Mesenchymal stem cell (in vitro differentiated cells and primary cell): ENCODE results near the gene REV1.

Experiments
- DNase-seq: peaks from one replicate; pipeline ENCODE4 v3.0.0-alpha.2; 2013
- H2AFZ ChIP-seq: one replicate; pipeline ENCODE4 v1.6.1; 2013; ENCODE audit warnings: low read depth, mild to moderate bottlenecking, control low read depth, inconsistent platforms, low read length, moderate library complexity
- H2AK5ac ChIP-seq: 2 replicates; pipeline ENCODE4 v1.6.1; 2013; ENCODE audit warnings: low read length, moderate library complexity, mild to moderate bottlenecking, inconsistent platforms; ENCODE audit not compliant: severe bottlenecking
- H2BK120ac ChIP-seq: one replicate; pipeline ENCODE4 v1.6.1; 2013; ENCODE audit warnings: low read depth, mild to moderate bottlenecking, inconsistent platforms, low read length, moderate library complexity
- H2BK12ac ChIP-seq, 2 experiments: one replicate each; pipeline ENCODE4 v1.6.1; 2013; ENCODE audit warnings: inconsistent platforms in 2 of 2, low read length in 2 of 2, mild to moderate bottlenecking in 2 of 2, moderate library complexity in 2 of 2, control low read depth in 1 of 2
- H2BK15ac ChIP-seq: one replicate; pipeline ENCODE4 v1.6.1; 2013; ENCODE audit warnings: mild to moderate bottlenecking, low read depth, inconsistent platforms; ENCODE audit not compliant: poor library complexity, severe bottlenecking
- H2BK5ac ChIP-seq: 2 replicates; pipeline ENCODE4 v1.6.1; 2013; ENCODE audit warnings: low read depth, mild to moderate bottlenecking, low read length, control low read depth, inconsistent platforms; ENCODE audit not compliant: poor library complexity, severe bottlenecking
- H3K14ac ChIP-seq, 2 experiments: one replicate each; pipeline ENCODE4 v1.6.1; 2013; ENCODE audit warnings: inconsistent platforms in 2 of 2, low read length in 2 of 2, control low read depth in 1 of 2, mild to moderate bottlenecking in 1 of 2, moderate library complexity in 1 of 2
- H3K18ac ChIP-seq, 2 experiments: one replicate each; pipeline ENCODE4 v1.6.1; 2013; ENCODE audit warnings: inconsistent platforms in 2 of 2, low read length in 2 of 2, control low read depth in 1 of 2, low read depth in 1 of 2, mild to moderate bottlenecking in 1 of 2
- H3K23ac ChIP-seq, 2 experiments: one replicate each; pipeline ENCODE4 v1.6.1; 2013; ENCODE audit warnings: inconsistent platforms in 2 of 2, low read length in 2 of 2, mild to moderate bottlenecking in 2 of 2, moderate library complexity in 2 of 2, control low read depth in 1 of 2
- H3K27ac ChIP-seq: 2 replicates; pipeline ENCODE4 v1.5.1; 2013; ENCODE audit warnings: mild to moderate bottlenecking, moderate library complexity, low read length, control low read depth, inconsistent platforms; ENCODE audit not compliant: poor library complexity, severe bottlenecking
- H3K27me3 ChIP-seq, 2 experiments: 2 replicates each; pipeline versions ENCODE4 v1.6.1 to v1.7.0; 2013; ENCODE audit warnings: low read length in 2 of 2, mild to moderate bottlenecking in 2 of 2, moderate library complexity in 2 of 2, control low read depth in 1 of 2, inconsistent platforms in 1 of 2; ENCODE audit not compliant: control insufficient read depth in 1 of 2, insufficient read depth in 1 of 2
- H3K36me3 ChIP-seq, 2 experiments: 2 replicates each; pipeline versions ENCODE4 v1.6.1 to v1.7.0; 2013; ENCODE audit warnings: low read length in 2 of 2, control low read depth in 1 of 2, inconsistent platforms in 1 of 2, low read depth in 1 of 2, mild to moderate bottlenecking in 1 of 2; ENCODE audit not compliant: insufficient read depth in 2 of 2, control insufficient read depth in 1 of 2
- H3K4ac ChIP-seq, 2 experiments: one replicate each; pipeline ENCODE4 v1.6.1; 2013; ENCODE audit warnings: inconsistent platforms in 2 of 2, low read length in 2 of 2, mild to moderate bottlenecking in 2 of 2, moderate library complexity in 2 of 2, control low read depth in 1 of 2, low read depth in 1 of 2
- H3K4me1 ChIP-seq: 2 replicates; pipeline ENCODE4 v1.6.1; 2013; ENCODE audit warnings: low read depth, low read length, control low read depth; ENCODE audit not compliant: control insufficient read depth, insufficient read depth
- H3K4me2 ChIP-seq: 2 replicates; pipeline ENCODE4 v1.6.1; 2013; ENCODE audit warnings: low read length, mild to moderate bottlenecking, inconsistent platforms; ENCODE audit not compliant: poor library complexity, severe bottlenecking
- H3K4me3 ChIP-seq, 2 experiments: 2 replicates each; pipeline versions ENCODE4 v1.5.1 to v1.7.0; 2013; ENCODE audit warnings: low read length in 2 of 2, mild to moderate bottlenecking in 2 of 2, control low read depth in 1 of 2, low read depth in 1 of 2; ENCODE audit not compliant: insufficient read depth in 1 of 2
- H3K79me1 ChIP-seq: replicated peaks from 2 replicates; pipeline ENCODE4 v1.6.1; 2013; ENCODE audit warnings: mild to moderate bottlenecking, control low read depth, low read length, inconsistent platforms; ENCODE audit not compliant: poor library complexity, severe bottlenecking
- H3K9ac ChIP-seq: 2 replicates; pipeline ENCODE4 v1.7.0; 2013; ENCODE audit warnings: mild to moderate bottlenecking, low read length, moderate library complexity
- H3K9me3 ChIP-seq: 2 replicates; pipeline ENCODE4 v1.7.0; 2013; ENCODE audit warnings: mild to moderate bottlenecking, low read length; ENCODE audit not compliant: control insufficient read depth
- H4K8ac ChIP-seq: one replicate; pipeline ENCODE4 v1.6.1; 2013; ENCODE audit warnings: inconsistent platforms, mild to moderate bottlenecking, low read length, moderate library complexity
- H4K91ac ChIP-seq: one replicate; pipeline ENCODE4 v1.6.1; 2013; ENCODE audit warnings: mild to moderate bottlenecking, low read length, inconsistent platforms
- WGBS: methylation state at CpG from one replicate; pipeline ENCODE4 v1.1.7; 2013; ENCODE audit warnings: mixed read lengths; 5-methylcytosine and 5-hydroxymethylcytosine counted together

The REV1 gene

GRCh38 chr2:99399063-99399462 is 90.8 kb downstream of the REV1 start:
- peaks cover 14% of the 10 kb centered on the region for H3K79me1 ChIP-seq
- no peak overlapping the region for H3K4ac ChIP-seq
- H3K23ac ChIP-seq, result no peak overlapping the region
- H3K18ac ChIP-seq, result no peak overlapping the region
- no peak overlapping the region for H2AK5ac ChIP-seq
- no peak overlapping the region for H2BK120ac ChIP-seq
- H4K91ac ChIP-seq, result no peak overlapping the region
- H3K27me3 ChIP-seq, result no peaks in the 10 kb centered on the region
- H2BK12ac ChIP-seq, result no peak overlapping the region
- no peak overlapping the region for H3K27ac ChIP-seq
- H3K4me1 ChIP-seq, result peaks cover 3% of the 10 kb centered on the region
- no peak for DNase-seq
- H3K9me3 ChIP-seq, result no peaks in the 10 kb centered on the region
- no peak overlapping the region for H2AFZ ChIP-seq
- peaks cover 41 to 97% of the 10 kb centered on the region in 2 experiments for H3K36me3 ChIP-seq
- H2BK5ac ChIP-seq, result no peak overlapping the region
- 95% methylated on average over 5 of the region's 5 CpGs for WGBS
- H3K9ac ChIP-seq, result no peak overlapping the region
- no peak overlapping the region for H3K4me3 ChIP-seq
- no peak overlapping the region for H3K14ac ChIP-seq
- H4K8ac ChIP-seq, result no peak overlapping the region
- H3K4me2 ChIP-seq, result no peak overlapping the region
- H2BK15ac ChIP-seq, result no peak overlapping the region

- H3K36me3 ChIP-seq, result peaks cover 37 to 97% of the 10 kb centered on the region in 2 experiments
- H2BK15ac ChIP-seq, result no peak overlapping the region
- H2BK12ac ChIP-seq, result no peak overlapping the region
- no peak overlapping the region for H2AK5ac ChIP-seq
- H2BK120ac ChIP-seq, result no peak overlapping the region
- H3K4me2 ChIP-seq, result no peak overlapping the region
- no peak overlapping the region for H3K9ac ChIP-seq
- no peaks in the 10 kb centered on the region for H3K27me3 ChIP-seq
- H3K23ac ChIP-seq, result no peak overlapping the region
- H2BK5ac ChIP-seq, result no peak overlapping the region
- no peaks in the 10 kb centered on the region for H3K9me3 ChIP-seq
- no peak overlapping the region for H4K8ac ChIP-seq
- no peak overlapping the region for H4K91ac ChIP-seq
- WGBS, result 97% methylated on average over 2 of the region's 5 CpGs
- H3K18ac ChIP-seq, result no peak overlapping the region
- H3K4me1 ChIP-seq, result no peaks in the 10 kb centered on the region
- H3K79me1 ChIP-seq, result peaks cover 14% of the 10 kb centered on the region
- no peak overlapping the region for H3K27ac ChIP-seq
- H3K4ac ChIP-seq, result no peak overlapping the region
- no peak for DNase-seq
- H3K4me3 ChIP-seq, result no peak overlapping the region
- no peak overlapping the region for H2AFZ ChIP-seq
- H3K14ac ChIP-seq, result no peak overlapping the region
Measured at GRCh38 chr2:99398303-99398702, 91.5 kb downstream of the REV1 start.

GRCh38 chr2:99397266-99397920 is 92.4 kb downstream of the REV1 start:
- H3K9ac ChIP-seq, result no peak overlapping the region
- peaks cover 12% of the 10 kb centered on the region for H3K79me1 ChIP-seq
- WGBS, result 98% methylated on average over 3 of the region's 3 CpGs
- no peak overlapping the region for H2BK15ac ChIP-seq
- no peaks in the 10 kb centered on the region for H3K9me3 ChIP-seq
- no peak overlapping the region for H4K8ac ChIP-seq
- no peak overlapping the region for H2BK120ac ChIP-seq
- H2BK5ac ChIP-seq, result no peak overlapping the region
- no peak overlapping the region for H3K23ac ChIP-seq
- DNase-seq, result no peak
- no peak overlapping the region for H3K4me3 ChIP-seq
- H4K91ac ChIP-seq, result no peak overlapping the region
- H2AK5ac ChIP-seq, result no peak overlapping the region
- H3K27me3 ChIP-seq, result no peaks in the 10 kb centered on the region
- H3K18ac ChIP-seq, result no peak overlapping the region
- no peak overlapping the region for H2BK12ac ChIP-seq
- H3K4me2 ChIP-seq, result no peak overlapping the region
- peaks cover 34 to 95% of the 10 kb centered on the region in 2 experiments for H3K36me3 ChIP-seq
- no peak overlapping the region for H3K27ac ChIP-seq
- no peaks in the 10 kb centered on the region for H3K4me1 ChIP-seq
- H3K4ac ChIP-seq, result no peak overlapping the region
- no peak overlapping the region for H3K14ac ChIP-seq
- H2AFZ ChIP-seq, result no peak overlapping the region

GRCh38 chr2:99395589-99396130 is 94.2 kb downstream of the REV1 start:
- 90% methylated on average over 3 of the region's 3 CpGs for WGBS
- peaks cover 31 to 94% of the 10 kb centered on the region in 2 experiments for H3K36me3 ChIP-seq
- H3K4me3 ChIP-seq, result no peak overlapping the region

More at GRCh38 chr2:99395589-99396130, 94.2 kb downstream of the REV1 start:
- Histone ChIP-seq H3K79me1 (peaks cover 14% of the 10 kb centered on the region), H4K91ac (no peak overlapping the region), H3K23ac (no peak overlapping the region), H4K8ac (no peak overlapping the region), H3K9ac (no peak overlapping the region), H2AK5ac (no peak overlapping the region), H3K18ac (no peak overlapping the region), H2BK15ac (no peak overlapping the region), H3K4me1 (no peaks in the 10 kb centered on the region), H2BK12ac (no peak overlapping the region), H2BK5ac (no peak overlapping the region), H3K9me3 (no peaks in the 10 kb centered on the region), H3K27ac (no peak overlapping the region), H3K27me3 (no peaks in the 10 kb centered on the region), H3K4me2 (no peak overlapping the region), H3K14ac (no peak overlapping the region), H2AFZ (no peak overlapping the region), H3K4ac (no peak overlapping the region), H2BK120ac (no peak overlapping the region)
- DNase-seq, result no peak
